Posterior cingulate gyrus (tissue), 11 donors: ENCODE results near the gene ICA1.
A peak's percentile ranks its signal among the peaks of the same experiment; 100 is the strongest.

Source experiments
- DNase-seq, 10 donors: peaks; one replicate each; pipeline versions ENCODE4 v3.0.0 to v3.0.0-alpha.2; 2020 to 2021; ENCODE audit warnings: mixed read lengths in 3 of 10
- intact Hi-C: fragments of 100-400 bp; cut with DNase I; formaldehyde crosslinking; loops from one replicate; pipeline ENCODE4 v1.15.1; 2023

Gene ICA1

GRCh38 chr7:8205537-8205936, 56.4 kb downstream of the ICA1 start:
- intact Hi-C loops = no loop called here
- DNase-seq = no peak

- DNase-seq = no peak
- intact Hi-C loops = no loop called here
Observed at GRCh38 chr7:8205031-8205387, 57.0 kb downstream of the ICA1 start.

GRCh38 chr7:8204339-8205030, 57.5 kb downstream of the ICA1 start:
- intact Hi-C loops = no loop called here
- DNase-seq = no peak

GRCh38 chr7:8201846-8202441, 60.0 kb downstream of the ICA1 start:
- intact Hi-C loops = no loop called here
- no peak for DNase-seq

GRCh38 chr7:8200717-8201116, 61.2 kb downstream of the ICA1 start:
- intact Hi-C loops = no loop called here
- no peak for DNase-seq

- intact Hi-C loops = no loop called here
- no peak for DNase-seq
Observed at GRCh38 chr7:8200316-8200715, 61.7 kb downstream of the ICA1 start.

- intact Hi-C loops = no loop called here
Observed at GRCh38 chr7:8197994-8198698, 63.8 kb downstream of the ICA1 start.

GRCh38 chr7:8192897-8193296, 69.1 kb downstream of the ICA1 start:
- DNase-seq = no peak
- intact Hi-C loops = no loop called here

More at GRCh38 chr7:8197994-8198698, 63.8 kb downstream of the ICA1 start:
- no peak for DNase-seq

- peak in 4 of 10 donors; percentile 39 to 64 (median 50) for DNase-seq
Observed at GRCh38 chr7:8190119-8190895, 71.7 kb downstream of the ICA1 start.

GRCh38 chr7:8189625-8190024, 72.3 kb downstream of the ICA1 start:
- DNase-seq = no peak
- intact Hi-C loops = no loop called here

More at GRCh38 chr7:8190119-8190895, 71.7 kb downstream of the ICA1 start:
- intact Hi-C loops = no loop called here

- DNase-seq = no peak
- intact Hi-C loops = no loop called here
Observed at GRCh38 chr7:8185926-8186683, 75.9 kb downstream of the ICA1 start.

GRCh38 chr7:8184221-8184620, 77.7 kb downstream of the ICA1 start:
- intact Hi-C loops = no loop called here
- no peak for DNase-seq

- DNase-seq = no peak
- intact Hi-C loops = no loop called here
Observed at GRCh38 chr7:8179486-8179885, 82.5 kb downstream of the ICA1 start.

GRCh38 chr7:8178353-8178752, 83.6 kb downstream of the ICA1 start:
- DNase-seq = no peak
- intact Hi-C loops = no loop called here

GRCh38 chr7:8177109-8177933, 84.6 kb downstream of the ICA1 start:
- no peak for DNase-seq
- intact Hi-C loops = no loop called here

- no peak for DNase-seq
- intact Hi-C loops = no loop called here
Observed at GRCh38 chr7:8176370-8177081, 85.4 kb downstream of the ICA1 start.

- intact Hi-C loops = no loop called here
Observed at GRCh38 chr7:8175929-8176369, 86.0 kb downstream of the ICA1 start.

GRCh38 chr7:8172372-8173354, 89.3 kb downstream of the ICA1 start:
- intact Hi-C loops = no loop called here
- DNase-seq = no peak

More at GRCh38 chr7:8175929-8176369, 86.0 kb downstream of the ICA1 start:
- no peak for DNase-seq
